CD14-positive monocyte (primary cell): ENCODE results near the gene MASP1. TPM values are rescaled to one million over a fixed set of nuclear protein-coding genes. Genes with fewer than 3 reads are reported as not detected.

Experiments
- DNase-seq, 3 donors: peaks; one replicate each; pipeline ENCODE4 v3.0.0-alpha.2; 2011 to 2022
- H2AFZ ChIP-seq: 2 replicates; pipeline ENCODE4 v1.6.0; 2012; ENCODE audit warnings: mild to moderate bottlenecking, low read depth, low read length, inconsistent platforms; ENCODE audit not compliant: insufficient read depth, poor library complexity, severe bottlenecking
- H3K27ac ChIP-seq, 2 donors: 1 replicate in 1 of 2; 2 replicates in 1 of 2; pipeline ENCODE4 v1.5.1; 2012 to 2013; ENCODE audit warnings: low read length in 2 of 2, control low read depth in 1 of 2, inconsistent platforms in 1 of 2, low read depth in 1 of 2, mild to moderate bottlenecking in 1 of 2
- H3K27me3 ChIP-seq, 2 donors: one replicate each; pipeline versions ENCODE4 v1.6.0 to v1.6.1; 2011 to 2013; ENCODE audit warnings: low read length in 2 of 2; ENCODE audit not compliant: control insufficient read depth in 2 of 2, insufficient read depth in 2 of 2
- H3K36me3 ChIP-seq, 2 donors: replicated peaks in 1 of 2; 1 replicate in 1 of 2; 2 replicates in 1 of 2; pipeline versions ENCODE4 v1.5.1 to v1.6.1; 2012 to 2013; ENCODE audit warnings: low read length in 2 of 2, control low read depth in 1 of 2, inconsistent platforms in 1 of 2, mild to moderate bottlenecking in 1 of 2; ENCODE audit not compliant: insufficient read depth in 2 of 2, control insufficient read depth in 1 of 2
- H3K4me1 ChIP-seq, 2 donors: 1 replicate in 1 of 2; 2 replicates in 1 of 2; pipeline versions ENCODE4 v1.5.1 to v1.6.1; 2012 to 2013; ENCODE audit warnings: low read length in 2 of 2, control low read depth in 1 of 2, inconsistent platforms in 1 of 2, mild to moderate bottlenecking in 1 of 2, moderate library complexity in 1 of 2; ENCODE audit not compliant: insufficient read depth in 2 of 2, control insufficient read depth in 1 of 2
- H3K4me2 ChIP-seq: replicated peaks from 2 replicates; pipeline ENCODE3; 2012; ENCODE audit warnings: low read length, moderate library complexity, mild to moderate bottlenecking; ENCODE audit not compliant: poor library complexity, severe bottlenecking; ENCODE audit errors: extremely low read depth
- H3K4me3 ChIP-seq, 3 experiments: fragments of 200-600 bp in 1 of 3; sonication (generic) in 1 of 3; replicated peaks in 1 of 3; 1 replicate in 2 of 3; 2 replicates in 1 of 3; pipeline ENCODE4 v1.5.1; 2011 to 2013; ENCODE audit warnings: low read length in 3 of 3, mild to moderate bottlenecking in 3 of 3, control low read depth in 2 of 3, low read depth in 2 of 3, inconsistent platforms in 1 of 3, moderate library complexity in 1 of 3
- H3K79me2 ChIP-seq: 2 replicates; pipeline ENCODE4 v1.6.0; 2012; ENCODE audit warnings: mild to moderate bottlenecking, control low read depth, inconsistent platforms, low read length, moderate library complexity; ENCODE audit not compliant: insufficient read depth
- H3K9ac ChIP-seq: 2 replicates; pipeline ENCODE4 v1.6.0; 2017; ENCODE audit warnings: low read length, mild to moderate bottlenecking; ENCODE audit not compliant: insufficient read depth, poor library complexity, severe bottlenecking
- H3K9me3 ChIP-seq, 2 donors: replicated peaks in 1 of 2; 1 replicate in 1 of 2; 2 replicates in 1 of 2; pipeline versions ENCODE4 v1.5.1 to v1.6.1; 2012 to 2013; ENCODE audit warnings: low read length in 2 of 2, control low read depth in 1 of 2; ENCODE audit not compliant: control insufficient read depth in 1 of 2, insufficient read depth in 1 of 2
- H4K20me1 ChIP-seq: 2 replicates; pipeline ENCODE4 v1.6.0; 2012; ENCODE audit warnings: mild to moderate bottlenecking, low read length, control low read depth, moderate library complexity; ENCODE audit not compliant: insufficient read depth
- H3K27ac Mint-ChIP-seq, 7 donors: one replicate each; pipeline ENCODE4 v1.8.0; 2020; ENCODE audit warnings: mild to moderate bottlenecking in 7 of 7, mixed read lengths in 7 of 7, moderate library complexity in 6 of 7, inconsistent platforms in 2 of 7
- H3K27me3 Mint-ChIP-seq, 3 donors: one replicate each; pipeline ENCODE4 v1.8.0; 2021 to 2022; ENCODE audit warnings: low read depth in 3 of 3, mild to moderate bottlenecking in 3 of 3, mixed read lengths in 3 of 3, moderate library complexity in 3 of 3, inconsistent platforms in 1 of 3
- H3K36me3 Mint-ChIP-seq, 2 donors: one replicate each; pipeline ENCODE4 v1.8.0; 2020; ENCODE audit warnings: mixed read lengths in 2 of 2, inconsistent platforms in 1 of 2, mild to moderate bottlenecking in 1 of 2
- H3K4me1 Mint-ChIP-seq: one replicate; pipeline ENCODE4 v1.8.0; 2020; ENCODE audit warnings: mild to moderate bottlenecking, mixed read lengths
- H3K4me3 Mint-ChIP-seq, 2 donors: one replicate each; pipeline ENCODE4 v1.8.0; 2020; ENCODE audit warnings: mild to moderate bottlenecking in 2 of 2, mixed read lengths in 2 of 2, moderate library complexity in 1 of 2
- H3K9me3 Mint-ChIP-seq, 7 donors: one replicate each; pipeline ENCODE4 v1.8.0; 2020 to 2022; ENCODE audit warnings: mixed read lengths in 7 of 7, mild to moderate bottlenecking in 6 of 7, moderate library complexity in 6 of 7, inconsistent platforms in 2 of 7
- WGBS: methylation state at CpG from one replicate; pipeline ENCODE4 v1.1.5; 2013; ENCODE audit warnings: missing lambda C conversion rate; ENCODE audit not compliant: insufficient coverage; 5-methylcytosine and 5-hydroxymethylcytosine counted together
- intact Hi-C, 2 donors: fragments of 100-400 bp; cut with micrococcal nuclease; formaldehyde crosslinking; loops; one replicate each; pipeline versions ENCODE4 v1.15.0 to v1.15.1; 2023
- polyA plus RNA-seq, 3 donors: library from polyadenylated mRNA; depleted of rRNA in 1 of 3; unstranded in 2 of 3; stranded (reverse) in 1 of 3; fragments of 300-500 nt in 2 of 3; fragments of >200 nt in 1 of 3; fragmentation: Illumina TruSeq in 2 of 3; gene quantifications; 1 replicate in 2 of 3; 2 replicates in 1 of 3; pipeline ENCODE4 v1.2.3, GENCODE V29; 2012 to 2021
- TF ChIP-seq, protein P1 (sequence below): fragments of 200-600 bp; IDR thresholded peaks from one replicate; pipeline ENCODE4 v1.8.0; 2022; ENCODE audit warnings: antibody characterized with exemption, mild to moderate bottlenecking

The MASP1 gene
- polyA plus RNA-seq, 3 donors, result not detected

DNA sequence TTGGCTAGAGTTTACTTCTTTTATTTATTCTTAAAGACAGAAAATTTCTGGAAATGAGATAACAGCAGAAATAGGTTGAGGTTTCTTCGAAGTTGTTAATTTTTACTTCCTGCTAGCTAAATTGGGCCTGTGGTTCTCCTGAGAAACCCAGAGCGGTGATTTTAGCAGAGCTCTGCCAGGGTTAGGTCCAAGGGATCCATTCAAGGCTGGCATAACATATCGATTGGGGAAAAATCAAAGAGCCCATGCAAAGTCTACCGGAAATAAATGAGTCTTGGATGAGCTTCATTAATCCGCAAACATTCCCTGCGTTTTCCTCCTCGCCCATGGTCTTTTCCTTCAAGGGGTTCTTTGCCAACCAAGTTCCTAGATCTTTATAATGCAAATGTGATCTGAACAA lies 30.8 kb upstream of the MASP1 start:
- Histone ChIP-seq H4K20me1 (no peaks in the 10 kb centered on the region), H3K4me1 (peaks cover 0 to 5% of the 10 kb centered on the region in 2 donors), H3K9ac (no peak overlapping the region), H3K4me2 (no peak overlapping the region), H3K79me2 (no peaks in the 10 kb centered on the region), H3K9me3 (no peaks in the 10 kb centered on the region), H3K4me3 (no peak overlapping the region), H3K27ac (no peak overlapping the region), H2AFZ (no peak overlapping the region), H3K27me3 (no peaks in the 10 kb centered on the region), H3K36me3 (no peaks in the 10 kb centered on the region)
- no peak for DNase-seq
- no peak overlapping the region for H3K27ac Mint-ChIP-seq
- TF ChIP-seq, protein P1, sequence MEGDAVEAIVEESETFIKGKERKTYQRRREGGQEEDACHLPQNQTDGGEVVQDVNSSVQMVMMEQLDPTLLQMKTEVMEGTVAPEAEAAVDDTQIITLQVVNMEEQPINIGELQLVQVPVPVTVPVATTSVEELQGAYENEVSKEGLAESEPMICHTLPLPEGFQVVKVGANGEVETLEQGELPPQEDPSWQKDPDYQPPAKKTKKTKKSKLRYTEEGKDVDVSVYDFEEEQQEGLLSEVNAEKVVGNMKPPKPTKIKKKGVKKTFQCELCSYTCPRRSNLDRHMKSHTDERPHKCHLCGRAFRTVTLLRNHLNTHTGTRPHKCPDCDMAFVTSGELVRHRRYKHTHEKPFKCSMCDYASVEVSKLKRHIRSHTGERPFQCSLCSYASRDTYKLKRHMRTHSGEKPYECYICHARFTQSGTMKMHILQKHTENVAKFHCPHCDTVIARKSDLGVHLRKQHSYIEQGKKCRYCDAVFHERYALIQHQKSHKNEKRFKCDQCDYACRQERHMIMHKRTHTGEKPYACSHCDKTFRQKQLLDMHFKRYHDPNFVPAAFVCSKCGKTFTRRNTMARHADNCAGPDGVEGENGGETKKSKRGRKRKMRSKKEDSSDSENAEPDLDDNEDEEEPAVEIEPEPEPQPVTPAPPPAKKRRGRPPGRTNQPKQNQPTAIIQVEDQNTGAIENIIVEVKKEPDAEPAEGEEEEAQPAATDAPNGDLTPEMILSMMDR, result no peak
- peaks cover 6% of the 10 kb centered on the region for H3K4me1 Mint-ChIP-seq
- H3K36me3 Mint-ChIP-seq, result no peaks in the 10 kb centered on the region
- no peak overlapping the region for H3K4me3 Mint-ChIP-seq
- H3K27me3 Mint-ChIP-seq, result peaks cover 0 to 5% (median 4%) of the 10 kb centered on the region in 3 donors
- no peaks in the 10 kb centered on the region for H3K9me3 Mint-ChIP-seq
- intact Hi-C loops, result no loop called here
- 77% methylated on average over 6 of the region's 7 CpGs for WGBS

DNA sequence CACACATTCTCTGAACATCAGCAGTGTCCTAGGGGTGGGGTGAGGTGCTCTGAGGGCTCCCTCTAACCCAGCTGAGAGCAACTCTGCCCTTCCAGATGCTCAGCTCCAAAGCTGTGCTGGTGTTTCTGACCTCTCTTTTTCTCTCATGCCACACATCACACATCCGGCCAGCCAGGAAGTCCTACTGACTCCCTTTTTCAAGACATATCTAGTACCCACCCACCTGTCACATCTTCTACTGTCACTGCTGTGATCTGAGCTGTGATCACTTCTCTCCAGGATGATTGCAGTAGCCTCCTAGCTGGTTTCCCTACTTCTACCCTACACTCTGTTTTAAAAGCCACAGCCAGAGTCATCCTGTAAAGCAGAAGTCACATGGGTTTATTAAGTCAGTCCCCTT lies 30.2 kb upstream of the MASP1 start:
- H3K36me3 Mint-ChIP-seq, result no peaks in the 10 kb centered on the region
- intact Hi-C loops, result no loop called here
- Histone ChIP-seq H3K4me2 (no peak overlapping the region), H3K79me2 (no peaks in the 10 kb centered on the region), H3K4me1 (peaks cover 0 to 5% of the 10 kb centered on the region in 2 donors), H3K36me3 (no peaks in the 10 kb centered on the region), H4K20me1 (no peaks in the 10 kb centered on the region), H3K9ac (no peak overlapping the region), H3K4me3 (no peak overlapping the region), H2AFZ (no peak overlapping the region), H3K27ac (no peak overlapping the region), H3K9me3 (no peaks in the 10 kb centered on the region), H3K27me3 (no peaks in the 10 kb centered on the region)
- peaks cover 6% of the 10 kb centered on the region for H3K4me1 Mint-ChIP-seq
- H3K4me3 Mint-ChIP-seq, result no peak overlapping the region
- WGBS, result 78% methylated on average over 1 of the region's 1 CpG
- peaks cover 0 to 8% (median 6%) of the 10 kb centered on the region in 3 donors for H3K27me3 Mint-ChIP-seq
- no peaks in the 10 kb centered on the region for H3K9me3 Mint-ChIP-seq
- TF ChIP-seq, protein P1, result no peak
- DNase-seq, result no peak
- H3K27ac Mint-ChIP-seq, result no peak overlapping the region
